GM19397 (cell line): ENCODE measurements around the gene LRPAP1.

Experiments used
- ATAC-seq: cut with Tn5 transposase; IDR thresholded peaks from one replicate; pipeline ENCODE4 v1.9.1; 2021; ENCODE audit warnings: mild to moderate bottlenecking, moderate library complexity; ENCODE audit not compliant: unreplicated experiment

Gene LRPAP1

GRCh38 chr4:3533423-3533820, 1.2 kb upstream of the LRPAP1 start:
- no peak for ATAC-seq

- ATAC-seq = no peak
These were observed 665 bp upstream of the LRPAP1 start for GRCh38 chr4:3532751-3533422.

GRCh38 chr4:3531318-3531878, 824 bp downstream of the LRPAP1 start:
- no peak for ATAC-seq

DNA sequence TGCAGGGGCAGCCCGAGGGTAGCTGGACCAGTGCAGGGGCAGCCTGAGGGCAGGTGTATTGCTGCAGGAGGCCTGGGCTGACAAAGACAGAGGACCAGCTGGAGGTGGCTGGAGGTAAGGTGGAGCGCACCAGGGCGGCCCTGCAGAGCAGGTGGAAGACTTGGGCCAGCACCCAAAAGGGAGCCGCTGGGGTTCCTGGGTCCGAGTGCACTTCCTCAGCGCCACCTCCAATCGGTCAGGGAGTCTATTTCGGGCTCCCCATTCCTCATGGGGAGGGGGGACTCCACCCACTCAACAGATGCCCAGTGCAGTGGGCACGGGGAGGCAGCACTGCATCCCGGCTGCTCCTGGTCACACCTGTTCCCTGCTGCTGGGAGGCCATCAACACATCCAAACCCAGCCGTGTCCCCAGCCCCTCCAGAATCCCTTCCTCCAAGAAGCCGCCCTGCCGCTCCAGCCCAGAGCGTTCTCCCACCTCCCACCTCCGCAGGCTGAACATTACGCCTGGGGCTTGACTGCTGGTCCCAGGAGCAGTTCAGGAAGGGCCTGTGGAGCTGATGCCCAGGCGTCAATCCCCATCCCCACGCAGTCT, 1.5 kb downstream of the LRPAP1 start:
- ATAC-seq = no peak

DNA sequence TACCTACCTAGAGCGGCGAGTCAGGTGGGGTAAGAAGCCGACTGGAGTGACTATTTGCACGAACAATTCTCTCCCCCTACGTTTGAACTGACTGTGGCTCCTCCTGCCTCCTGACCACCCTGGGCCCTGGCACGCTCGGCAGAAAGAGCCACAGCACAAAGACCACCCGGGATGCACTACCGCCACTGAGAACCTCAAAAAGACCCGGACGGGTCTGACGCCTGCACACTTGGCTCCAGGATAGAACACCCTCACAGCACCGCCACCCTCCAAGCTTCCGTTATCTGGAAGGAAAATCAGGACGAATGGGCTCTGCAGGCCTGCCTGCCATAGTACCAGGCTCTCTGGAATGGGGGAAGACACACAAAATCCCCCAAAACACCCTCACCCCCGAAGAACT, 2.2 kb downstream of the LRPAP1 start:
- ATAC-seq = no peak

DNA sequence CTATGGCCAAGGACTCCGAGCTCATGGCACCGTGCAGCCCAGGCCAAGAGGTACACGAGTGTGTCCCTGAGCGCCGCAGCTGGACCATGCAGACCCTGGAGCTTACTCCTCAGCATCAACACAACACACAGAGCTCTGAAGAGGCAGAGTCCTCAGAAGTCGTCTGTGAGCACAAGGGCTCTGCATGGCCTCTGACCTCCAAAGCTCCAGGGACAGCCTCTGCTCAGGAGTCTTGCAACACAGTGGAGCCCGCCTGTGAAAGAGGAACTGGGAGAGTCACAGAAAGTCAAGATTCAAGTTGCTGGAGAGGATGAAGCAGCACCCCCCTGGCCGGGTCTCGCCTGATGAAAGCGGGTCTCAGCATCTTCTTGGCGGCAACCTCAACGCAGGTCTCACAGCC, 2.9 kb downstream of the LRPAP1 start:
- no peak for ATAC-seq

GRCh38 chr4:3527914-3528876, 4.0 kb downstream of the LRPAP1 start:
- no peak for ATAC-seq

DNA sequence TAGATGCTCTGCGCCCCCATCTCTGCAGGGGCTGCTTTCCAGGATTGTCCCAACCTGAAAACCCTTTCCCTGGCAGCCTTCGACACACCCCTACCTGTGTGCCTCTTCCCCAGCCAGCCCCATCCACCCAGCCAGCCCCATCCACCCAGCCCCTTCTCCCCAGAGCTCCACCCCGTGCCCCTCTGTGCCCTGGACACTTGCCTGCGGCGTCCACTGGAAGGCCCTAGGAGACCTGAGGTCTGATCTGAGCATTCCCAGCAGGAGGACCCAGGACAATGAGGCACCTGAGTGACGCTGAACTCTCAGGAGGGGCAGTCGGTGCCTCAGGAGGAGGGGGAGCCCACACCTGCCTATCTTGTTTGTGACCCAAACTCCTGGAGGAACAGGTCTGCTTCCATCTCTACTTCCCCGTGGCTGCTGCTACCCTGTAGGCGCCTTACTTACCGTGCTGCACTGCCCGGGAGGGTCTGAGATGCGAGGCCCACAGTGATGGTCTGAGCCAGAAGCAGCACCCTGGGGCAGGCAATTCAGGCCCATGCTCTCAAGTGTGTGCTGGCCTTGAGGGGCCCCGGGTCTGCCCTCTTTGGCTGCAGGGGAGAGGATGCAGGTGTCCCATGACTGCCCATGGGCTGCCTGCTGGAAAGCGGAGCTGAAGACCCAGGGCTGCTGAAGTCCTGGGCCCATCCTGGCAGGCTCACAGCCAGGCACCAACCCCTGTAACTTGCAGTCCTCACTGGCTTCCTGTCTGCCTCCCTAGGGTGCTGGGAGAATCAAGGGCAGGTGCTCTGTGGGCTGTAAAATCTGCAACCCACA, 4.9 kb downstream of the LRPAP1 start:
- ATAC-seq = no peak

GRCh38 chr4:3526456-3526855, 5.8 kb downstream of the LRPAP1 start:
- no peak for ATAC-seq

DNA sequence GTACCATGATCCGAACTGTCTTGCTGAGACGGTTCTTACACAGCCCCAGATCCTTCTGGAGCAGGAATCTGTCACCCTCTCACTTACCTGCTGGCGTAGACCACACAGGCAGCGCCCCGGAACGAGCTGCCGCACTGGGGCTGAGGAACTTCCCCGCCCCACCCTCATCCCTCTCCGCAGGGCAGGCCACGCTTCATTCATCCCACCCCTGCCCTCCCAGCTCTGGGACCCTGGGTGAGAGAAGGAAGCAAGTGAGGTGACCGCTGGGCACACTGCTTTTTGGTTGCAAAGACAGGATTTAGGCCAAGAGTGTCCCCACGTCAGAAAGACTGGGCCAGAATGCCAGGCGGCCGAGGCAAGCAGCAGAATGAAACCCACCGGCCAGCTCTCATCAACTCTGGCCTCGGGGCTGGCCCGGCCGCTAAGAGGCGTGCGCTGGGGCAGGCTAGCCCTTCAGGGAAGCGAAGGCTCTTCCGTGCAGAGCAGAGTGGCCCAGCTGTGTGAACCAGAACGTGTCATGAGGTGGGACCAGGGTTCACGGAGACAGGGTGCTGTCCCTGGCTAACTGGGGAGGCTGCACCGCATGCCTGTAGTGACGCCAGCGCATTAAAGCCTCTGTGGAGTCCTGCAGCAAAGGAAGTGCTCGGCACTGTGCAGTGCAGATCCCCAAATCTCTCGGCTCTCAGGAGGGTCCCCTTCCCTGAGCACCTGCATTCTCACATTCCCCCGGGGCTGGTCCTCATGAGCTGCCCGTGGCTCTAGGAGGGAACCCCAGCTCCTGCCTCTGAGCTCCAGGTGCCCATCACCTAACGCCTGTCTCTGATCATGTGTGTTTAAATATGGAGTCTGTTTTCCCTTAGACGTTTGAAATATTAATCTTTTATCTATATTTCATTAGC, 6.4 kb downstream of the LRPAP1 start:
- no peak for ATAC-seq

DNA sequence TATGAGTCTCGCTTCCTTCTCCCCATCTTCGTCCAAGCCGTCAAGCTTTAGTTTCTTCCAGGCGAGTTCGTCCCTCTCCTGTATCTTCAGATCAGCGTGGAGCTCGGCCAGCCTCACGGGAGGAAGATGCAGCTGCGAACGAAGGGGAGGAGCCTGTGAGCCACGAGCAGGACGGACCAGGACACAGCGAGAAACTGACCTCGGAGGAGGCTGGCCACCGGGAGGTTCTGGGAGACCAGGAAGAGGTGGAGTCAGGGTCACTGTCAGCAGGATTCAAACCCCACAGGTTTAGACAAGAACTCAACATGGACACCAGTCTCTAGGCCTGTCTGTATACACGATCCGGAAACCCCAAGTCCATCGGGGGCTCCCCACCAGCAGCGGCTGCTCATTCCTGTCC, 7.3 kb downstream of the LRPAP1 start:
- no peak for ATAC-seq

DNA sequence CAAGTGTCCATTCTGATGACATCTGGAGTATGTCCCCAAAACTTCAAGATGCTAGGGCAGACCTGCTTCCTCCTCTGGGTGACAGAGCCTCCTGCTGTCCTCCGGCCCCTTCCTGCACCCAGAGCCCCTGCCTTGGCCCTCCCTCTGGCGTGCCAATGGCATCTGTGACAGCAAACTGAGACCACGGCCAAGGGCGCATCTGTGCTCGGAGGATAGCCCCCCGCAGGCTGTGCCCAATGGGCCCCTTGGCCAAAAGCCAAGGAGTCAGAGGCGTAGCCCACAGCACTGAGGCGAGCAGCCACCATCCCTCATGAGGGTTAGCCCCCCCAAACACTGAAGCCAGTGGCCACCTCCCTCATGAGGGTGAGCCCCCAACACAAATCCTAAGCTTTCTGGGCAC, 7.9 kb downstream of the LRPAP1 start:
- ATAC-seq = no peak

DNA sequence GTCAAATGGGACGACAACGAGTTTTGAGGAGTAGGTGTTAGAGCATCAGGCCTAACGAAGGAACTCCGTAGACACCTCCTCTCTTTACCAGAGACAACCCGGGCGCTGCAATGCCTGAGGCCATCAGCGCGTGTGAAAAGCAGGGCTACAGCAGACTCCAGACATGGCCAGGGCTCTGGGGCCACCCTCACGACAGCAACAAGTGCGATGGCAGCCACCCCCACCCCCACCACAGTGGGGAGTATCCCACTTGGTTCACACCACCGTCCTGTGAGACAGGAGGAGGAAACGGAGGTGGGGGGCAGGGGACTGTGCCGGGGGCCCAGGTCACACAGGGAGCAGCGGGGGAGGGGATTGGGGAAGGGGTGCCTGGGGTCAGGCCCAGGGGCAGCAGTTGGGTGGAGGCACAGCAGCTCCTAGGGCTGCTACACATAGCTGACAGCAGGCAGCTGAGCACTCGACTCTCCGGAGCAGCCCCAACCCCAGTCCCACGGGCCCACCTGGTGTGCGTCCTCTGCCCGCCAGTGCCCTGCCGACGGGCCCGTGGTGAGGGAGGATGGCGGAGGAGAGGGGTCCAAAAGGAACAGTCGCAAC, 8.5 kb downstream of the LRPAP1 start:
- ATAC-seq = no peak

GRCh38 chr4:3523146-3523627, 9.0 kb downstream of the LRPAP1 start:
- no peak for ATAC-seq

DNA sequence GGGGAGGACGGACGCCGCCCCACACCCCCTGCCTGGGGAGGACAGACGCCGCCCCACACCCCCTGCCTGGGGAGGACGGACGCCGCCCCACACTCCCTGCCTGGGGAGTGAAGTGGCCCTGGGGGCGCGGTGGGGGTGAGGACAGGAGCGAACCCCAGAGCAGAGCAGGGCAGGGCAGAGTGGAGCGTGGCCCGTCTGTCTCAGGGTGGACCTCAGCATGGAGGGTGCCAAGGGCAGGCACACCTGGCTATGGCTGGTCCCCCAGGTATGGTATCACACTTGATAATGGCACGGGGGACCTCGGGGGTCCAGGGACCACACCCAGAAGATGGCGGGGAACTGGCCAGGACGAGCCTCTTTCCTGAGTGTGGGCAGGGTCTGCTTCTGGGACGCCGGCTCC, 9.6 kb downstream of the LRPAP1 start:
- no peak for ATAC-seq

DNA sequence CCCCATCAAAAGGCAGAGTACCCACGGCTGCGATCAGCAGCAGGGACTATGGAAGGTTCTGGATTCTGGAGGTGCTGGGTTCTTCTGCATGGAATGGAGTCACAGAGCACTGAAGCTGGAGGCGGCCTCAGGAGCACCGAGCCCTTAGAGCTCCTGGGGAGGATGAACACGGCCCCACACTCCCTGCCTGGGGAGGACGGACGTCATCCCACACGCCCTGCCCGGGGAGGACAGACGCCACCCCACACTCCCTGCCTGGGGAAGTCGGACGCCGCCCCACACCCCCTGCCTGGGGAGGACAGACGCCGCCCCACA, 9.9 kb downstream of the LRPAP1 start:
- no peak for ATAC-seq

DNA sequence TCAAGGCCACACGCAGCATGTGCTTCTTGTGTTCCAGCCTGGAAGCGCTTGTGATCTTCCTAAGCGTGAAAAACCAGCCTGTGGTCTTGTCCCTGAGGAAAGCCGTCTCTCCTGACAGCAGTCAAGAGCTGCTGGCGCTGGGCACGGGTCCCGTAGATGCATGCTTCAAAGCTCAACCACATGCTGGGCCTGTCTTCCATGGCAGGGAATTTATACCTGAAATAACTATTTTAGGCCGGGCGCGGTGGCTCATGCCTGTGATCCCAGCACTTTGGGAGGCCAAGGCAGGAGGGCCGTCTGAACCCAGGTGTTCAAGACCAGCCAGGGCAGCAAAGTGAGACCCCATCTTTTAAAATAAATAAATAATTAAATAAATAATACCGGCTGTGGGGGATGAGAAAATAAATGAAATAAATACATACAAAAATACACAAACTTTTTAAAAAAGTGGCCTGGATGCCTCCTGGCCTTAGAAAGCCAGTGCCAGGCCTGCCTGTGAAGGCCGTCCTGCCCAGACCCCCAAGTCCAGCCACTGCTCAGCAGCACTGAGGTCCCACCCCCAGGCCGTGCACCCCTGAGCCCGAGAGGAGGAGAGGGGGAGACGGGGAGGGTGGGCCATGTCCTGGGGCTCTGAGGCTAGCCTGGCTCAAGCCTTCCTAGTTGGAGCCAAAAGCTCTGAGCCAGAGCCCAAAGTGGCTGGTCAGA, 10.4 kb downstream of the LRPAP1 start:
- ATAC-seq = no peak

DNA sequence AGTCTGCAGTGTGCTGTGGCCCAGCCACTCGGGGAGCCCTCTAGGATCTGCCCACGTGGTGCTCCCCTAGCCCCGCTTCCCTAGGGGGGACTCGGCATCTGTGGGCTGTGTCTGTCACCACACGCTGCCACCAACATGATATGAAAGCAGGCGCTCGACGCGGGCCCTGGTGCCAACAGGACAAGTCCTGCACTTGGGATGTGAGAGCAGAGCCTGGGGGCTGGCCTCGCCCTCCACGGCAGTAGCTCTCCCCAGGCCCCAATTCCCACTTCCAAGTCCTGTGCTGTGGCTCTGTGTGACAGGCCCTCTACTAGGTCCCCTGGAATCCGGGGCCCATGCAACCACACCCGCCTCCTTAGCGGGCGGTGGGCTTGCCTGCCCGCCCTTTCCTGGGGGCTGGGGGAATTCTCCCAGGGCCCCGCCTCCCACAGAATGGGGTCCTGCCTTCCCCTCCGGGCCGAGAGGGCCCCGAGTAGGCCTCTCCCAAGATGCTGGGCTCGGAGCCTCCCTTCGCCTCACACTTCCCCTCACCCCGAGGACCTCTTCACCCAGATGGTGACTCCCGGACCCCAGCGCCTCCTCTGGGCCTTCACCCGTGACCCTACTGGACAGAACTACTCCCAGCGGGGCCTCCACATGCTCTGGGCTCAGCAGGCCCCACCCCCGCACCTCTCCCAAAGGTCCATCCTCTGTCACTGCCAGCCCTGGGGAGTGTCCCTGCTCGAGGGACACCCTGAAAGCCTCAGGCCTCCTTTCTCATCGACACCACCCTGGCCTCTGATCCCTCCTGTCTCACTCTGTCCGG, 11.2 kb downstream of the LRPAP1 start:
- ATAC-seq = no peak
